ENCODE measurements around the gene PLA2G1B. TPM values are rescaled to one million over a fixed set of nuclear protein-coding genes. Genes with fewer than 3 reads are reported as not detected.

Gene PLA2G1B
- total and polyA plus RNA-seq, 4 donors: 6.5 to 193 (median 29.1) TPM

DNA sequence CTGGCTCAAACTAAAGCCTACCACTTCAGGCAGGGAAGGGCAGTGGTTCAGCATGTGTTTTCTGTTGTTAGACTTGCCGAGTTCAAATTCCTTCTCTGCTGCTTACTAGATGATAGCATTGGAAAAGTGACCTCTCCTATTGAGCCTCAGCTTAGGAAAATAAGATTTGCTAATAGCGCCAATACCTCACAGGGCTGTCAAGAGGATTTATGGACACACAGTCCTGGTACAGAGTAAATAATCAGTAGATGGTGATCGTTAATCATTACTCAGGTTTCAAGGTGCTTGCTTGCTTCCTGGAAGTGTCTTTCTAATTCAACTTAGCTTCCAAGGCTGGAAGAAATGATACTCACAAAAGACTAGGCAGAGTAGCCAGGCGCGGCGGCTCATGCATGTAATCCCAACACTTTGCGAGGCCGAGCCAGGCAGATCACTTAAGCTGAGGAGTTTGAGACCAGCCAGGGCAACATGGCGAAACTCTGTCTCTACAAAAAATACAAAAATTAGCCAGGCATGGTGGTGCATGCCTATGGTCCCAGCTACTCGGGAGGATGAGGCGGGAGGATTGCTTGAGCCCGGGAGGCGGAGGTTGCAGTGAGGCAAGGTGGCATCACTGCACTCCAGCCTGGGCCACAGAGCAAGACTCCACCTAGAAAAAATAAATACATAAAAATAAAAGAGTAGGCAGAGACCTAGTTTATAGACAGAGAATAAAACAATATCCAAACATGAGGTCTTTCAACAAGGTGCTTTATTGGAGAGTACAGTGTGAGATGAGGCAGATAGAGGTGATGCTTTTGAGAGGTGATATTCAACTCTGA is 6.0 kb downstream of the PLA2G1B start:
- Histone ChIP-seq H3K36me3 (ENCODE audit: control insufficient read depth in 4 of 4, insufficient read depth in 4 of 4, low read length in 4 of 4) (no peaks in the 10 kb centered on the region), H3K4me3 (no peak overlapping the region), H3K9me3 (ENCODE audit: control insufficient read depth in 4 of 4, insufficient read depth in 3 of 4, low read length in 3 of 4) (no peaks in the 10 kb centered on the region), H3K9ac (ENCODE audit: insufficient read depth in 1 of 2, low read length in 2 of 2) (no peak overlapping the region), H3K4me1 (ENCODE audit: control insufficient read depth in 5 of 5, insufficient read depth in 5 of 5, low read length in 5 of 5) (peaks cover 0 to 13% (median 4%) of the 10 kb centered on the region in 5 donors), H3K27me3 (ENCODE audit: control insufficient read depth in 3 of 3, insufficient read depth in 3 of 3, low read length in 2 of 3) (no peaks in the 10 kb centered on the region), H3K27ac (ENCODE audit: low read depth in 1 of 2, low read length in 1 of 2) (peak overlapping the region in 1 of 2 donors; percentile 55)
- DNase-seq: peak in 2 of 3 donors; percentile 14 to 43
- ATAC-seq (ENCODE audit: insufficient read depth, low FRiP score): no peak
- 66 to 83% methylated on average over 13 of the region's 13 CpGs for WGBS, 2 donors
- TF ChIP-seq, protein P1, sequence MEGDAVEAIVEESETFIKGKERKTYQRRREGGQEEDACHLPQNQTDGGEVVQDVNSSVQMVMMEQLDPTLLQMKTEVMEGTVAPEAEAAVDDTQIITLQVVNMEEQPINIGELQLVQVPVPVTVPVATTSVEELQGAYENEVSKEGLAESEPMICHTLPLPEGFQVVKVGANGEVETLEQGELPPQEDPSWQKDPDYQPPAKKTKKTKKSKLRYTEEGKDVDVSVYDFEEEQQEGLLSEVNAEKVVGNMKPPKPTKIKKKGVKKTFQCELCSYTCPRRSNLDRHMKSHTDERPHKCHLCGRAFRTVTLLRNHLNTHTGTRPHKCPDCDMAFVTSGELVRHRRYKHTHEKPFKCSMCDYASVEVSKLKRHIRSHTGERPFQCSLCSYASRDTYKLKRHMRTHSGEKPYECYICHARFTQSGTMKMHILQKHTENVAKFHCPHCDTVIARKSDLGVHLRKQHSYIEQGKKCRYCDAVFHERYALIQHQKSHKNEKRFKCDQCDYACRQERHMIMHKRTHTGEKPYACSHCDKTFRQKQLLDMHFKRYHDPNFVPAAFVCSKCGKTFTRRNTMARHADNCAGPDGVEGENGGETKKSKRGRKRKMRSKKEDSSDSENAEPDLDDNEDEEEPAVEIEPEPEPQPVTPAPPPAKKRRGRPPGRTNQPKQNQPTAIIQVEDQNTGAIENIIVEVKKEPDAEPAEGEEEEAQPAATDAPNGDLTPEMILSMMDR (IDR thresholded peaks at IDR 0.05; ENCODE audit: control extremely low read depth, extremely low read depth): no peak

DNA sequence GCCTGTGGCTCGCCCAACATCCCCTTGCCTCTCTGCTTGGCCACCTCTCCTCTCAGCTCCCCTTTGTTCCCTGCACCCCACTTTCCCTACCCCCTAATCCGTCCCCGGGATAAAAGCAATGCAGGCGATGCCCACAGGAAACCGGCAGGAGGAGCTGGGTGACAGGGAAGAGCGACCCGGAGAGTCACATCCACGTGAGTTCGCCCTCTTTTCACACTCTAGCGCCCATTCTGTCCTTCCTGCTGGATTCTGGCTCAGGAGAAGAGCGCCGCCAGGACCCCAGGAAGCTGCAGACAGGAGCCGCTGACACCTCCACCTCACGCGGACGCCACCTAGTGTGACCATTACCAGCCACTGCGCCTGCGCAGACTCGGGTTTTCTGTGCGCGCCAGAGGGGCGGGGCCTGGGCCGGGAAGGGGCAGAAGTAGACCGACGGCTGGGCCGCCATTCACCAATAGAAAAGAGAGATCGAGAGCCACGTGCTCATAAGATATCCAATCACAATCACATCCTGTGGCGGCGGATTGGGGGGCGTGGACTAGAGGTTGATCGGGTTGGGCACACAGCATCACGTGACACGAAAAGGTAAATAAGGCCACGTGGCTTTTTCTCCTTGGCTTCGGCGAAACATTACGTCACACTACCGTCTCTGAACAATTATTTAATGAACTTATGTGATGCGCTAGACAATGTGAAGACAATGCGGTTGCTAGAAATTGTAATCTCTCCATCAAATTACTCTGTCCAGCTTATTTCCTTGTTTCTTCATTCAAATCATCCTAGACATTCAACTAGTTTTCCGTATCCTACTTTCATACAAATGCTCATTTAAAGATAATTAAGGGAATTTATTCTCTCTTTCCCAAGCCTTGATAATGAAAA is 10.1 kb downstream of the PLA2G1B start:
- 2% methylated on average over 42 of the region's 42 CpGs for WGBS, 2 donors
- peak overlapping the region; percentile 68 to 78 for H3K27ac ChIP-seq (ENCODE audit: low read depth in 1 of 2, low read length in 1 of 2)

DNA sequence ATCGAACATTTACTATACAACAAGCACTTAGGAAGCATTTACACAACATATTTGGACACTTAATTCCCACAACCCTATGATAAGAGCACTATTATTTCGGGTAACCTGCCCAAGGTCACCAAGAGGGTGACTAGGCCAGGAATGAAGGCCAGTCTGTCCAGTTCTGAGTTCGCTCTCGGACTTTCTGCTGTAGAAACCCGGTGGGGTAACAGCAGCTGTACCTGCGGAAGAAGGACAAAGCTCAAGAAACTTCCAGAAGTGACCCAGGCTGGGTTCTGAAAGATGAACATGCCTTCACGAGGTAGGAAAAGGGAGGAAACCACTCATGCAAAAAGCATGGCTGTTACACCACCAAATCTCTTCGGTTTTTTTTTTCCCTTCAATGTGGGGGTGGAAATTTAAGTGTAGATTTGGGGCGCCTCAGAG is 10.8 kb downstream of the PLA2G1B start:
- no peak for DNase-seq
- 38 to 46% methylated on average over 9 of the region's 9 CpGs for WGBS, 2 donors

More for the DNA sequence above, 10.1 kb downstream of the PLA2G1B start:
- Histone ChIP-seq H3K4me1 (ENCODE audit: control insufficient read depth in 5 of 5, insufficient read depth in 5 of 5, low read length in 5 of 5) (peaks cover 0 to 9% (median 5%) of the 10 kb centered on the region in 5 donors), H3K27me3 (ENCODE audit: control insufficient read depth in 3 of 3, insufficient read depth in 3 of 3, low read length in 2 of 3) (no peaks in the 10 kb centered on the region), H3K9me3 (ENCODE audit: control insufficient read depth in 4 of 4, insufficient read depth in 3 of 4, low read length in 3 of 4) (no peaks in the 10 kb centered on the region), H3K36me3 (ENCODE audit: control insufficient read depth in 4 of 4, insufficient read depth in 4 of 4, low read length in 4 of 4) (no peaks in the 10 kb centered on the region), H3K9ac (ENCODE audit: insufficient read depth in 1 of 2, low read length in 2 of 2) (peak overlapping the region; percentile 41 to 84), H3K4me3 (peak overlapping the region; percentile 41)
- ATAC-seq (ENCODE audit: insufficient read depth, low FRiP score) (peak; percentile 99), DNase-seq (peak; percentile 99)
- TF ChIP-seq, protein P1 (IDR thresholded peaks at IDR 0.05; ENCODE audit: control extremely low read depth, extremely low read depth): no peak

More for the DNA sequence above, 10.8 kb downstream of the PLA2G1B start:
- Histone ChIP-seq H3K27ac (ENCODE audit: low read depth in 1 of 2, low read length in 1 of 2) (peak overlapping the region; percentile 68 to 78), H3K9me3 (ENCODE audit: control insufficient read depth in 4 of 4, insufficient read depth in 3 of 4, low read length in 3 of 4) (no peaks in the 10 kb centered on the region), H3K9ac (ENCODE audit: insufficient read depth in 1 of 2, low read length in 2 of 2) (peak overlapping the region; percentile 41 to 84), H3K36me3 (ENCODE audit: control insufficient read depth in 4 of 4, insufficient read depth in 4 of 4, low read length in 4 of 4) (no peaks in the 10 kb centered on the region), H3K27me3 (ENCODE audit: control insufficient read depth in 3 of 3, insufficient read depth in 3 of 3, low read length in 2 of 3) (no peaks in the 10 kb centered on the region), H3K4me3 (peak overlapping the region; percentile 41), H3K4me1 (ENCODE audit: control insufficient read depth in 5 of 5, insufficient read depth in 5 of 5, low read length in 5 of 5) (peaks cover 0 to 9% (median 5%) of the 10 kb centered on the region in 5 donors)
- TF ChIP-seq, protein P1 (IDR thresholded peaks at IDR 0.05; ENCODE audit: control extremely low read depth, extremely low read depth): no peak
- no peak for ATAC-seq (ENCODE audit: insufficient read depth, low FRiP score)

Measured in lung (tissue), 12 donors.